Measurements from ENCODE around the gene ARV1. TPM values are rescaled to one million over a fixed set of nuclear protein-coding genes. Genes with fewer than 3 reads are reported as not detected.

Gene ARV1
- total and polyA plus RNA-seq, 2 of the 13 experiments (the other 11 are each of a cell fraction or from before 2014, with no cell fraction given): 13.0 to 15.2 TPM

GRCh38 chr1:231029841-231030240 is 50.9 kb downstream of the ARV1 start (continued):
- TF ChIP-seq ZNF414 (CRISPR knock-in tag; IDR thresholded peaks at IDR 0.05) (no peak), ZNF281 (CRISPR knock-in tag; IDR thresholded peaks at IDR 0.05; ENCODE audit: borderline replicate concordance) (no peak), NFIB (CRISPR knock-in tag; IDR thresholded peaks at IDR 0.05; ENCODE audit: borderline replicate concordance) (no peak)

- ChIA-PET CTCF (ENCODE audit: low intra/inter-chr PET ratio, low total read pairs) (no interaction called here), POLR2A (no interaction called here)
- Histone ChIP-seq H2AFZ (ENCODE audit: low read length) (no peak overlapping the region), H3K79me2 (ENCODE audit: insufficient read depth, low read length) (no peaks in the 10 kb centered on the region), H3K4me3 (replicated peaks in 1 of 3; ENCODE audit: insufficient read depth in 1 of 3, low read depth in 2 of 3, low read length in 3 of 3) (no peak overlapping the region), H3K4me1 (ENCODE audit: insufficient read depth, low read length) (no peaks in the 10 kb centered on the region), H4K20me1 (ENCODE audit: insufficient read depth, low read length) (no peaks in the 10 kb centered on the region), H3K36me3 (replicated peaks in 1 of 2; ENCODE audit: control insufficient read depth in 1 of 2, insufficient read depth in 2 of 2, low read length in 2 of 2) (no peaks in the 10 kb centered on the region), H3K4me2 (ENCODE audit: low read depth, low read length) (no peak overlapping the region), H3K9me3 (ENCODE audit: low read length) (no peaks in the 10 kb centered on the region), H3K27ac (ENCODE audit: extremely low read length, insufficient read depth, low read length) (no peak overlapping the region), H3K9ac (ENCODE audit: insufficient read depth, low read depth, low read length) (no peak overlapping the region), H3K27me3 (ENCODE audit: control insufficient read depth in 1 of 2, insufficient read depth in 2 of 2, low read length in 2 of 2) (peaks cover 0 to 8% of the 10 kb centered on the region in 2 experiments; a peak in 2 of 5 replicates)
- in situ Hi-C loops (cut with HindIII; ENCODE audit: extremely low pct_ligation_motif_present, low pct_unique_long_range_greater_than_20kb): no loop called here
- DNase-seq (ENCODE audit: low spot score) (no peak), FAIRE-seq (no peak), ATAC-seq (no peak)
- no TSS peak for BruUV-seq (replicated peaks)
- 31% methylated on average over 7 of the region's 7 CpGs for WGBS (ENCODE audit: low lambda C conversion rate)
- intact Hi-C loops (cut with micrococcal nuclease; ENCODE audit: unreplicated experiment): no loop called here
- TF ChIP-seq BCLAF1 (IDR thresholded peaks at IDR 0.05): no peak
- no peak for TF ChIP-seq CSRNP1 (CRISPR knock-in tag; IDR thresholded peaks at IDR 0.05)
- TF ChIP-seq ZNF513 (CRISPR knock-in tag; conservative IDR thresholded peaks at IDR 0.05): no peak
- TF ChIP-seq HNF1A (IDR thresholded peaks at IDR 0.05; ENCODE audit: low read depth): no peak
- TF ChIP-seq HNF1A (CRISPR knock-in tag; IDR thresholded peaks at IDR 0.05; ENCODE audit: borderline replicate concordance): no peak
These were observed 54.1 kb downstream of the ARV1 start for GRCh38 chr1:231032963-231033362.

Data from HepG2 (cell line).